Measurements from ENCODE around the gene UBE2G1.

- TF ChIP-seq CTCF (IDR thresholded peaks at IDR 0.05), result no peak
- TF ChIP-seq POLR2A (IDR thresholded peaks at IDR 0.05), result no peak
Observed at GRCh38 chr17:4326112-4326511, 40.4 kb downstream of the UBE2G1 start.
